Measurements from ENCODE around the gene ANP32D. TPM values are rescaled to one million over a fixed set of nuclear protein-coding genes. Genes with fewer than 3 reads are reported as not detected.
"Not testable (repeated sequence)": the region's sequence is repeated elsewhere in the genome, so short reads cannot be mapped to it uniquely, and the experiment has no call there.

The ANP32D gene
- not detected for total RNA-seq

DNA sequence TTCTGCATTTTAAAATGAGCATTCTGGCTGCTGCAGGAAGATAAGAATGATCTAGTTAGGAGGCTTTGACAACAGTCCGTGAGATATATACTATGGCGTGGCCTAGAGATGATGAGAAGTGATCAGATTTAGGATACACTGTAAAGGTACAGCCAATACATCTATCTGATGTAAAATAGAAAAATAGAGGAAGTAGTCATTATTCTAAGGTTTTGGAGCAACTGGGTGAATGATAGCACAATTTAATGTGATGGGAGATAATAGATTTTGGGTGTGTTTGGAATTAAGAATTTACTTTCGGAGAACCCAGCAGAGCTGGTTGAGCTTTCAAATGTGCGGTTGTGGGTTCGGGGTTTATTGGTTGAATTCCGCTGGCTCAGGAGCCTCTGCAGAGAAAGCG, at the start of gene ANP32D:
TSS of gene ANP32D (plus strand) at position 301 of the 400 bp plus-strand sequence. CDS start 106 bp downstream, outside the sequence.
- H3K4me3 ChIP-seq (ENCODE audit: low read length) = no peak within 1 kb of the TSS
- no peaks in the 10 kb centered on the region for H3K27me3 ChIP-seq (ENCODE audit: insufficient read depth, low read length)
- H3K4me1 ChIP-seq (ENCODE audit: insufficient read depth, low read length) = no peaks in the 10 kb centered on the region
- H3K9me3 ChIP-seq (ENCODE audit: low read depth, low read length) = peaks cover 15% of the 10 kb centered on the region

- H3K9me3 ChIP-seq (ENCODE audit: low read depth, low read length) = no peaks in the 10 kb centered on the region
Observed at GRCh38 chr12:48423171-48423570, 49.2 kb upstream of the ANP32D start.

DNA sequence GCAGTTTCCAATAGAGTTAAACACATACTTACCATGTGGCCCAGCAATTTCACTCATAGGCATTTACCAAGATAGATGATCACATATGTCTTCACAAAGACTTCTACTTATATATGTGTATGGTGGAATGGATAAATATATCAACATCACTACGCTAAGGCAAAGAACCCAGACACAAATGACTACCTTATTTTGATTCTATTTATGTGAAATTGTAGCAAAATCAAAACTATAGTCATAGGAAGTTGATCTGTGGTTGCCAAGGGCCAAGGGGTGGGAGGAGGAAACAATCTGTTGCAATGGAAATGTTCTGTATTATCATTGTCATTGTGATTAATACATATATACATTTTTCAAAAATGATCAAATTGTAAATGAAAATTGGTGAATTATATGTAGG, 47.7 kb upstream of the ANP32D start:
- H3K9me3 ChIP-seq (ENCODE audit: low read depth, low read length) = no peaks in the 10 kb centered on the region
- H3K4me1 ChIP-seq (ENCODE audit: insufficient read depth, low read length) = no peaks in the 10 kb centered on the region
- no peak overlapping the region for H3K4me3 ChIP-seq (ENCODE audit: low read length)
- H3K27me3 ChIP-seq (ENCODE audit: insufficient read depth, low read length) = peaks cover 8% of the 10 kb centered on the region

More at GRCh38 chr12:48423171-48423570, 49.2 kb upstream of the ANP32D start:
- no peaks in the 10 kb centered on the region for H3K4me1 ChIP-seq (ENCODE audit: insufficient read depth, low read length)
- H3K27me3 ChIP-seq (ENCODE audit: insufficient read depth, low read length) = peaks cover 8% of the 10 kb centered on the region
- no peak overlapping the region for H3K4me3 ChIP-seq (ENCODE audit: low read length)

- not testable (repeated sequence) for H3K9me3 ChIP-seq (ENCODE audit: low read depth, low read length); H3K4me1 ChIP-seq (ENCODE audit: insufficient read depth, low read length); H3K4me3 ChIP-seq (ENCODE audit: low read length); H3K27me3 ChIP-seq (ENCODE audit: insufficient read depth, low read length)
Observed at GRCh38 chr12:48434016-48434415, 38.3 kb upstream of the ANP32D start.

DNA sequence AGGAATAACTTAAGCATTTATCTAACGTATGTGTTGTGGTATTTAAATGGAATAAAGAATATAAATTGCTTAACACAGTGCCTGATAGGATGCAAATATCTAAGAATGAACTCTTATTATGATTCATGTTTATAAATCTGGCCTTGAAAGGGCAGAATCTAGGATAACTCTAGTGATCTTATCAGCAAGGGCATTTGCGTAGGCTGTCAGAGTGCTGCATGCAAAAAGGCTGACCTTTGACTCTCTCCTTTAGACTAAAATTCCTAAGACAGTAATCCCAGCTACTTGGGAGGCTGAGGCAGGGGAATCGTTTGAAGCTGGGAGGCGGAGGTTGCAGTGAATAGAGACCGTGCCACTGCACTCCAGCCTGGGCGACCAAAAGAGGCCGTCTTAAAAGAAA, 31.3 kb upstream of the ANP32D start:
- Histone ChIP-seq H3K4me3 (ENCODE audit: low read length) (no peak overlapping the region), H3K9me3 (ENCODE audit: low read depth, low read length) (no peaks in the 10 kb centered on the region), H3K27me3 (ENCODE audit: insufficient read depth, low read length) (no peaks in the 10 kb centered on the region), H3K4me1 (ENCODE audit: insufficient read depth, low read length) (no peaks in the 10 kb centered on the region)

- no peak overlapping the region for H3K4me3 ChIP-seq (ENCODE audit: low read length)
- no peaks in the 10 kb centered on the region for H3K27me3 ChIP-seq (ENCODE audit: insufficient read depth, low read length)
- no peaks in the 10 kb centered on the region for H3K4me1 ChIP-seq (ENCODE audit: insufficient read depth, low read length)
- no peaks in the 10 kb centered on the region for H3K9me3 ChIP-seq (ENCODE audit: low read depth, low read length)
Observed at GRCh38 chr12:48442179-48442847, 30.0 kb upstream of the ANP32D start.

DNA sequence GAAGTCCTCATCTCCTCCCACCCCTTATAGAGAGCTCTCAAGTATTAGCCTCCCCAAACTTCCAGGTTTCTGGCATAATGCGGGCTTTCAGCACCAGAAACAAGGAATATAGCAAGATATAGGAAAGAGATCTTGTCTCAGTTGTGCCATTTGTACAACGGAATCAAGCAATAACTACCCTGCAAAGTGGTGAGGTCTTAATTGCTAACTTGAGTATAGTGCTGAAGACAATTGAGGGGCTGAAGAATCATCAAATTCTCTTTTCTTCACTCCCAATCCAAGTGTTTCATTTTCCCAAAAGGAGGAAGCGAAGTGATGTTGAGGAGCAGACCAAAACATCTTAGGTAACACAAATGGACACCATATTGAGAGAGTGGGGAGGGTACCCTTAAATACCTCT, 26.8 kb upstream of the ANP32D start:
- H3K9me3 ChIP-seq (ENCODE audit: low read depth, low read length) = no peaks in the 10 kb centered on the region
- no peaks in the 10 kb centered on the region for H3K4me1 ChIP-seq (ENCODE audit: insufficient read depth, low read length)
- no peak overlapping the region for H3K4me3 ChIP-seq (ENCODE audit: low read length)
- H3K27me3 ChIP-seq (ENCODE audit: insufficient read depth, low read length) = no peaks in the 10 kb centered on the region

GRCh38 chr12:48446161-48446776, 26.1 kb upstream of the ANP32D start:
- Histone ChIP-seq H3K4me3 (ENCODE audit: low read length) (no peak overlapping the region), H3K4me1 (ENCODE audit: insufficient read depth, low read length) (no peaks in the 10 kb centered on the region), H3K27me3 (ENCODE audit: insufficient read depth, low read length) (no peaks in the 10 kb centered on the region), H3K9me3 (ENCODE audit: low read depth, low read length) (no peaks in the 10 kb centered on the region)

DNA sequence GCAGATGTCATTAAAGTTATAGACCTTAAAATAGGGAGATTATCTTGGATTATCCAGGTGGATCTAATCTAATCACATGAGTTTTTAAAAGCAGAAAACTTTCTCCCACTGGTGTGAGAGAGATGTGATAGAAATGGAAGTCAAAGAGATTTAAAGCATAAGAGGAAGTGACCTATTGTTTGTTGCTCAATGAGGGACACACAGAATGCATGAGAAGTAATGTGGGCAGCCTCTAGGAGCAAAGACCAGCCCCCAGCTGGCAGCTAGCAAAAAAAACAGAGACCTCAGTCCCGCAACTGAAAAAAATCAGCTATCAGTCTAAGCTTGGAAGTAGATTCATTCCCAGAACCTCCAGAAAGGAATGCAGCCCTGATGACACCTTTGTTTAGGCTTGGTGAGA, 24.6 kb upstream of the ANP32D start:
- no peaks in the 10 kb centered on the region for H3K4me1 ChIP-seq (ENCODE audit: insufficient read depth, low read length)
- no peak overlapping the region for H3K4me3 ChIP-seq (ENCODE audit: low read length)
- no peaks in the 10 kb centered on the region for H3K27me3 ChIP-seq (ENCODE audit: insufficient read depth, low read length)
- no peaks in the 10 kb centered on the region for H3K9me3 ChIP-seq (ENCODE audit: low read depth, low read length)

DNA sequence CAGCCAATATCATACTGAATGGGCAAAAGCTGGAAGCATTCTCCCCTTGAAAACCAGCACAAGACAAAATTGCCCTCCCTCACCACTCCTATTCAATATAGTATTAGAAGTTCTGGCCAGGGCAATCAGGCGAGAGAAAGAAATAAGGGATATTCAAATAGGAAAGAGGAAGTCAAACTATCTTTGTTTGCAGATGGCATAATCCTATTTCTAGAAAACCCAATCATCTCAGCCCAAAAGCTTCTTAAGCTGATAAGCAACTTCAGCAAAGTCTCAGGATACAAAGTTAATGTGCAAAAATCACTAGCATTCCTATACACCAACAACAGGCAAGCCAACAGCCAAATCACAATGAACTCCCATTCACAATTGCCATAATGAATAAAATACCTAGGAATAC, 21.0 kb upstream of the ANP32D start:
- Histone ChIP-seq H3K27me3 (ENCODE audit: insufficient read depth, low read length) (no peaks in the 10 kb centered on the region), H3K4me3 (ENCODE audit: low read length) (no peak overlapping the region), H3K9me3 (ENCODE audit: low read depth, low read length) (no peaks in the 10 kb centered on the region), H3K4me1 (ENCODE audit: insufficient read depth, low read length) (no peaks in the 10 kb centered on the region)

DNA sequence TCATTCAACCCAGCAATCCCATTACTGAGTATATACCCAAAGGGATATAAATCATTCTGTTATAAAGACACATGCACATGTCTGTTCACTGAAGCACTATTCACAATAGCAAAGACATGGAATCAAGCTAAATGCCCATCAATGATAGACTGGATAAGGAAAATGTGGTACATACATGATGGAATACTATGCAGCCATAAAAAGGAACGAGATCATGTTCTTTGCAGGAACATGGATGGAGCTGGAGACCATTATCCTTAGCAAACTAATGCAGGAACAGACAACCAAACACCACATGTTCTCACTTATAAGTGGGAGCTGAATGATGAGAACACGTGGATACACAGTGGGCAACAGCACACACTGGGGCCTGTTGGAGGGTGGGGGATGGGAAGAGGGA, 19.4 kb upstream of the ANP32D start:
- H3K27me3 ChIP-seq (ENCODE audit: insufficient read depth, low read length); H3K4me3 ChIP-seq (ENCODE audit: low read length); H3K9me3 ChIP-seq (ENCODE audit: low read depth, low read length); H3K4me1 ChIP-seq (ENCODE audit: insufficient read depth, low read length): not testable (repeated sequence)

- Histone ChIP-seq H3K4me3 (ENCODE audit: low read length) (no peak overlapping the region), H3K9me3 (ENCODE audit: low read depth, low read length) (no peaks in the 10 kb centered on the region), H3K4me1 (ENCODE audit: insufficient read depth, low read length) (no peaks in the 10 kb centered on the region), H3K27me3 (ENCODE audit: insufficient read depth, low read length) (peaks cover 5% of the 10 kb centered on the region)
Observed at GRCh38 chr12:48454667-48455066, 17.7 kb upstream of the ANP32D start.

GRCh38 chr12:48455116-48455515, 17.2 kb upstream of the ANP32D start:
- peaks cover 9% of the 10 kb centered on the region for H3K27me3 ChIP-seq (ENCODE audit: insufficient read depth, low read length)
- H3K4me1 ChIP-seq (ENCODE audit: insufficient read depth, low read length) = no peaks in the 10 kb centered on the region
- no peaks in the 10 kb centered on the region for H3K9me3 ChIP-seq (ENCODE audit: low read depth, low read length)
- H3K4me3 ChIP-seq (ENCODE audit: low read length) = no peak overlapping the region

GRCh38 chr12:48459259-48459658, 13.1 kb upstream of the ANP32D start:
- Histone ChIP-seq H3K9me3 (ENCODE audit: low read depth, low read length) (no peaks in the 10 kb centered on the region), H3K4me1 (ENCODE audit: insufficient read depth, low read length) (no peaks in the 10 kb centered on the region), H3K27me3 (ENCODE audit: insufficient read depth, low read length) (peaks cover 32% of the 10 kb centered on the region), H3K4me3 (ENCODE audit: low read length) (no peak overlapping the region)

DNA sequence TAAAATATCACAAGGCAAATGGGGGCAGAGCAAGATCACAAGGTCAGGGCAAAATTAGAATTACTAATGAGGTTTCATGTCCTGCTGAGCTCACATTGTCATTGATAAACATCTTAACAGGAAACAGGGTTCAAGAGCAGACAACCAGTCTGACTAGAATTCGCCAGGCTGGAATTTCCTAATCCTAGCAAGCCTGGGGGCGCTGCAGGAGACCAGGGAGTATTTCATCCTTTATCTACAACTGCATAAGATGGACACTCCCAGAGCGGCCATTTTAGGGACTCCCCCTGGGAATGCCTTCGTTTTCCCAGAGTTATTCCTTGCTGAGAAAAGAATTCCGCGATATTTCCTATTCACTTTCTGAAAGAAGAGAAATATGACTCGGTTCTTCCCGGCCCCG, 3.3 kb upstream of the ANP32D start:
- peaks cover 19% of the 10 kb centered on the region for H3K9me3 ChIP-seq (ENCODE audit: low read depth, low read length)
- H3K4me3 ChIP-seq (ENCODE audit: low read length); H3K27me3 ChIP-seq (ENCODE audit: insufficient read depth, low read length); H3K4me1 ChIP-seq (ENCODE audit: insufficient read depth, low read length): not testable (repeated sequence)

GRCh38 chr12:48473061-48473460, 702 bp downstream of the ANP32D start:
- Histone ChIP-seq H3K4me1 (ENCODE audit: insufficient read depth, low read length) (no peaks in the 10 kb centered on the region), H3K4me3 (ENCODE audit: low read length) (no peak overlapping the region), H3K27me3 (ENCODE audit: insufficient read depth, low read length) (no peaks in the 10 kb centered on the region), H3K9me3 (ENCODE audit: low read depth, low read length) (peaks cover 15% of the 10 kb centered on the region)
